ENCODE measurements around the gene SOX6. TPM values are rescaled to one million over a fixed set of nuclear protein-coding genes. Genes with fewer than 3 reads are reported as not detected.

Gene SOX6
- total RNA-seq, 2 experiments from 2014 or later = 0.21 TPM; not detected in 1

GRCh38 chr11:16195651-16196050, 160.7 kb downstream of the SOX6 start:
- no peaks in the 10 kb centered on the region for H3K36me3 Mint-ChIP-seq
- ATAC-seq = no peak
- CTCF ChIA-PET = no interaction called here
- no peak overlapping the region for H3K27ac Mint-ChIP-seq
- H3K4me1 Mint-ChIP-seq = no peaks in the 10 kb centered on the region
- no peak for DNase-seq
- no peaks in the 10 kb centered on the region for H3K27me3 Mint-ChIP-seq
- H3K9me3 Mint-ChIP-seq (ENCODE audit: low read depth) = peaks cover 3% of the 10 kb centered on the region
- H3K4me3 Mint-ChIP-seq = no peak overlapping the region

DNA sequence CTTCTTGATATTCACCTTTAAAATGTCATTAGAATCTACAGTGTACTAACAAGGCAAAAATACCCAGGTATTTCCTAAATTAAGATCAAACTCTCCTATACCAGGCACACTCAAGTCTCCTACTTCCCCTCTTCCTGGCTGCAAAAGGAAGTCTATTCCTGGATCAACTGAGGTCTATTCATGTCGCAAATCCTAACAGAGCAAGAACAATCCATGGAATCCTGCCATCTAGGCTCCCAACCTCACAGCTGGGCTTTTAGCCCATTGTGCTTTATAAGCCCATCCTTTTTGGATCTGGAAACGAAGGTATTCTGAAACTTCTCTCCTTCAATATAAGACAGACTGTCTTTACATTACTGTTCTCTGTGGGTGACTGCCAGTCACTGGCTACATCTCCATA, 161.8 kb downstream of the SOX6 start:
- DNase-seq (no peak), ATAC-seq (no peak)
- no peak overlapping the region for H3K4me3 Mint-ChIP-seq
- H3K9me3 Mint-ChIP-seq (ENCODE audit: low read depth) = peaks cover 3% of the 10 kb centered on the region
- H3K4me1 Mint-ChIP-seq = no peaks in the 10 kb centered on the region
- H3K27me3 Mint-ChIP-seq = no peaks in the 10 kb centered on the region
- no peaks in the 10 kb centered on the region for H3K36me3 Mint-ChIP-seq
- CTCF ChIA-PET = no interaction called here
- H3K27ac Mint-ChIP-seq = no peak overlapping the region

GRCh38 chr11:16193897-16194381, 162.4 kb downstream of the SOX6 start:
- Mint-ChIP-seq H3K27me3 (no peaks in the 10 kb centered on the region), H3K27ac (no peak overlapping the region), H3K4me3 (no peak overlapping the region), H3K9me3 (ENCODE audit: low read depth) (peaks cover 7% of the 10 kb centered on the region), H3K36me3 (no peaks in the 10 kb centered on the region), H3K4me1 (no peaks in the 10 kb centered on the region)
- no peak for ATAC-seq
- CTCF ChIA-PET = no interaction called here
- no peak for DNase-seq

- Mint-ChIP-seq H3K4me1 (no peaks in the 10 kb centered on the region), H3K36me3 (no peaks in the 10 kb centered on the region), H3K27ac (no peak overlapping the region), H3K4me3 (no peak overlapping the region), H3K27me3 (no peaks in the 10 kb centered on the region), H3K9me3 (ENCODE audit: low read depth) (peaks cover 7% of the 10 kb centered on the region)
- DNase-seq (no peak), ATAC-seq (no peak)
- CTCF ChIA-PET = no interaction called here
Observed at GRCh38 chr11:16191868-16192240, 164.5 kb downstream of the SOX6 start.

DNA sequence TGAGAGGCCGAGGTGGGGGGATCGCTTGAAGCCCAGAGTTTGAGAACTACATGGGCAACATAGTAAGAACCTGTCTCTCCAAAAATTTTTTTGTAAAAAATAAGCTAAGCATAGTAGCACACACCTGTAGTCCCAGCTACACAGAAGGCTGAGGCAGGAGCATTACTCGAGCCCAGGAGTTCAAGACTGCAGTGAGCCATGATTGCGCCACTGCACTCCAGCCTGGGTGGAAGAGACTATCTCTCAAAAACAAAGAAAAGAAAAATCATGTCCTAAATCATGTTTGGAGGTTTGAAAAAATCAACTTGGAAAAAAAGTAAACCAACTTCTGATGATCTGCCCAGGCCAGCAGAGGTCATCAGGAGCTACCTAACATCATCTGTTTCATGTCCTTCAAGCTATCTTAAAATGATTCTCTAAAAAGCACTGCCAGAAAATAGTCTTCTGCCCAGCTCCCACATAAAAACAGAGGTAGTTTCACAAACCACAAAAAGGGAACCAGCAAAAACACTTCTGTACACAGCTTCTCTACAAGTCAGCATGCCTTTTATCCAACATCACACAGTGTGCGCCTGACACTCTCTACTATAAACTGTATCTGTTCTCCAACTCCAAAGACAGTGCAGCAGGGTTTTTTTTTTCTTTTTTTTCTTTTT, 165.0 kb downstream of the SOX6 start:
- H3K27ac Mint-ChIP-seq = no peak overlapping the region

DNA sequence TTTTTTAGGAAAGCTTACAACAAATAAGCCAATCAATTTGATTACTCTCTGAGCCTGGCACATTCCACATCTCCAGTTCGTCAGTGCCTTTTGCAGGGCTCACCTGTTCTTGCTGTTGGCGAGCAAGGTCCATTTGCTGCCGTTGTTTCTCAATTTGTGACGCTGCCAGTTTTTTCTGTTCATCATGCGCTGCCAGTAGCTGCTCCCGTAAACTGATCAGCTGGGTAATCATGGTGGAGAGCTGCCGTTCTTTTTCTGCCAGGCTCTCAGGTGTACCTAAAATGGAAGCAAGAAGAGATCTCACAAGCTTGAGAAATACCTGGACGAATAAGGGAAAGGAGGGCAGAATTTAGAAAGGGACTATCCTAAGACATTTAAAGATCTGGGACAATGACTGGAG, 169.7 kb downstream of the SOX6 start:
- H3K4me1 Mint-ChIP-seq = no peaks in the 10 kb centered on the region
- CTCF ChIA-PET = interaction anchor here (0.7 kb wide), 1 partner anchor 1200 kb away, joined by 3 read pairs; no protein-coding TSS in a partner anchor

More for the DNA sequence above, 165.0 kb downstream of the SOX6 start:
- H3K9me3 Mint-ChIP-seq (ENCODE audit: low read depth) = peaks cover 4% of the 10 kb centered on the region
- CTCF ChIA-PET = no interaction called here
- no peaks in the 10 kb centered on the region for H3K36me3 Mint-ChIP-seq
- H3K4me1 Mint-ChIP-seq = no peaks in the 10 kb centered on the region
- H3K27me3 Mint-ChIP-seq = no peaks in the 10 kb centered on the region
- DNase-seq (no peak), ATAC-seq (no peak)
- H3K4me3 Mint-ChIP-seq = no peak overlapping the region

DNA sequence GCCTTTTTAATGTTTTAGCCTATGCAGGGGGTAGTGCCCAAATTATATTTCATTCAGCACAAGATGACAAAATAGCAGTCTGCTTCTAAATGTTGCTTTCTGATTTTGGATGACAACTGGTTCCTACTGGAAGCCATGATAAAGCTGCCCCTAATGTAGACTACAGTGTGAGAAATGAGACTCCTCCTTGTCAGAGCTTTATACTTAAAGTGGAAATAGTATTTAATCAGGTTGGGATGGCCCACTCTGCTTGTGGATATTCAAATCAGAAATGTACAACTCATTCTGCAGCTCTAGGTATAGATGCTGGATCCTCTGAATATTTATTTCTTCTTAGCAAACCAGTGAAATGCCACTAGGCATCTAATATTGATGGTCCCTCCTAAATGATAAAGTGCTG, 171.3 kb downstream of the SOX6 start:
- H3K36me3 Mint-ChIP-seq = no peaks in the 10 kb centered on the region
- no peaks in the 10 kb centered on the region for H3K27me3 Mint-ChIP-seq
- H3K4me3 Mint-ChIP-seq = no peak overlapping the region
- peaks cover 8% of the 10 kb centered on the region for H3K9me3 Mint-ChIP-seq (ENCODE audit: low read depth)
- DNase-seq (no peak), ATAC-seq (no peak)
- H3K27ac Mint-ChIP-seq = no peak overlapping the region
- H3K4me1 Mint-ChIP-seq = no peaks in the 10 kb centered on the region
- CTCF ChIA-PET = no interaction called here

More for the DNA sequence above, 169.7 kb downstream of the SOX6 start:
- Mint-ChIP-seq H3K9me3 (ENCODE audit: low read depth) (peaks cover 8% of the 10 kb centered on the region), H3K4me3 (no peak overlapping the region), H3K27ac (no peak overlapping the region), H3K27me3 (no peaks in the 10 kb centered on the region), H3K36me3 (no peaks in the 10 kb centered on the region)
- DNase-seq (no peak), ATAC-seq (no peak)

GRCh38 chr11:16184588-16184987, 171.8 kb downstream of the SOX6 start:
- CTCF ChIA-PET = no interaction called here
- H3K36me3 Mint-ChIP-seq = no peaks in the 10 kb centered on the region
- DNase-seq (no peak), ATAC-seq (no peak)
- peaks cover 8% of the 10 kb centered on the region for H3K9me3 Mint-ChIP-seq (ENCODE audit: low read depth)
- no peaks in the 10 kb centered on the region for H3K27me3 Mint-ChIP-seq
- H3K27ac Mint-ChIP-seq = no peak overlapping the region
- no peak overlapping the region for H3K4me3 Mint-ChIP-seq
- H3K4me1 Mint-ChIP-seq = no peaks in the 10 kb centered on the region

DNA sequence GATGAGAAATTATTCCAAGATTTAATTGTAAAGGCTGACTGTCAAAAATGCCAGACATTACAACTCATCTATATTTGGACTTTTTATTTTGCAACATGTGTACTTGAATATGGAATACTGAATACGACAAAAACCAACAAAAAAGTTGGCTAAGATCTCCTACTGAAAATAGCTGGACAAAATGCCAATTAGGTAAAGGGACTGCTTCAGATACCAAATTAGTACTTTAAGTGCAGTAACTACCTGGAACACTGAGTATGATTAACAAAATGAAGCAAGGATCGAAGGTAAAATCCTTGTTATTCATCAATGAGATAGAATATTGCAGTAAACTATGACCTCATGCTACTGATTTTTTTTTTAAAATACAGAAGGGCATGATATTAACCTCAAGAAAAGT, 173.8 kb downstream of the SOX6 start:
- no peaks in the 10 kb centered on the region for H3K4me1 Mint-ChIP-seq
- no peak for ATAC-seq
- H3K27ac Mint-ChIP-seq = no peak overlapping the region
- CTCF ChIA-PET = no interaction called here
- peaks cover 4% of the 10 kb centered on the region for H3K9me3 Mint-ChIP-seq (ENCODE audit: low read depth)
- DNase-seq = no peak
- H3K27me3 Mint-ChIP-seq = no peaks in the 10 kb centered on the region
- H3K4me3 Mint-ChIP-seq = no peak overlapping the region
- H3K36me3 Mint-ChIP-seq = no peaks in the 10 kb centered on the region

DNA sequence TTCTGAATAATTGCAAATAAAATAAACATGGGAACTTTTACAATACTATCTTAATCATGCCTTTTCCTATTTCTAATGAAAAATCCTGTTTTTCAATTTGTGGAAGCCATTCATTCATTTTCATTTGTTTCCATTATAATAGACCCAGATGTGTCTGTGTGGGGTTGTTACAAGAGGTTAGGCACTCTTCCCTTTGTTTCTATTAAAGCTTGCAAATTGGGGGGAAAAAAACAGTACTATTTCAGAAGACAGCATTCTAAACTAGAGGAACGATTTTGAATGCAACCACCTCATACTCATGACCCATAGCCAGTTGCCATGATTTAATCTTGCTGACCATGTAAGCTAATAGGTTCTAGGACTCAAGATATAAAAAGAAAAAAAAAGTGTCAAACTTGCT, 175.5 kb downstream of the SOX6 start:
- no peak for ATAC-seq

DNA sequence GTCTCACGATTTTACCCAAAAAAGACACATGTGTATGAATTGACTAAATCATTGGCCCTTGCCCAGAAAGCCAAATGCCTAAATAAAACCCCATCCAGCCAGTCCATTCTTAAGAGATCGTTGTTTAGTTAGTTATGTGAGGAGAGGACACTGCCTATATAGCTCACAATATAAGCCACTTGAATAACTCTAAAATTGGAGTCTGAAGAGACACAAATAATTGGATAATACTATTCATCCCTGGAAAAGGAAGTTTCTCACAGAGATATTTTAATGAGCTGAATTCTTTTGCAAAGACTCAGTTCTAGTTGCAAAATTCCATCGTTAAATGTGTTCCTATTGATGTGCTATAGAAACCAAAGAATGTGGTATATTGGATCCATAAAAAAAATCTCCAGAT, 176.7 kb downstream of the SOX6 start:
- H3K9me3 Mint-ChIP-seq (ENCODE audit: low read depth) = peaks cover 4% of the 10 kb centered on the region
- ATAC-seq (no peak), DNase-seq (no peak)
- H3K4me1 Mint-ChIP-seq = no peaks in the 10 kb centered on the region
- no peak overlapping the region for H3K27ac Mint-ChIP-seq
- no peaks in the 10 kb centered on the region for H3K36me3 Mint-ChIP-seq
- CTCF ChIA-PET = no interaction called here
- no peaks in the 10 kb centered on the region for H3K27me3 Mint-ChIP-seq
- no peak overlapping the region for H3K4me3 Mint-ChIP-seq

More for the DNA sequence above, 175.5 kb downstream of the SOX6 start:
- Mint-ChIP-seq H3K4me1 (no peaks in the 10 kb centered on the region), H3K4me3 (no peak overlapping the region), H3K27ac (no peak overlapping the region), H3K9me3 (ENCODE audit: low read depth) (peaks cover 4% of the 10 kb centered on the region), H3K27me3 (no peaks in the 10 kb centered on the region), H3K36me3 (no peaks in the 10 kb centered on the region)
- no peak for DNase-seq
- CTCF ChIA-PET = no interaction called here

DNA sequence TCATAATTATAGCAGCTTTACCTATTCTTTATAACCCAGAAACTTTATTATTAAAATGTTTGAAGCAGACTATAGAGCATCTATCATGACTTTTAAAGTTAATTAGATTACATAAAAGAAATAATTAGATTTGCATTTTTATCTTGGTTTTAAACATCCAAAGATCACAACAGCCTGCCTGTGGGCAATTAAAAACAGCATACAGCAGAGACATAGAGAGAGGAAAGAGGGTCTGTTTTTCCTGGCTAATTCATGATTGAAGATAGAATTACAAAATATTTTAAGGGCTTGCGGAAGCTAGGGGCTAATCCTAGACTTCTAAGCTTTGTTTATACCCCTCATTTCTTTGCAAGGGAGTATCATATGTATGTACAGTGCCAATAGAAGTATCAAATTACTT, 178.1 kb downstream of the SOX6 start:
- Mint-ChIP-seq H3K4me1 (no peaks in the 10 kb centered on the region), H3K4me3 (no peak overlapping the region), H3K36me3 (no peaks in the 10 kb centered on the region), H3K27ac (no peak overlapping the region), H3K9me3 (ENCODE audit: low read depth) (no peaks in the 10 kb centered on the region), H3K27me3 (no peaks in the 10 kb centered on the region)
- CTCF ChIA-PET = no interaction called here
- ATAC-seq (no peak), DNase-seq (no peak)

DNA sequence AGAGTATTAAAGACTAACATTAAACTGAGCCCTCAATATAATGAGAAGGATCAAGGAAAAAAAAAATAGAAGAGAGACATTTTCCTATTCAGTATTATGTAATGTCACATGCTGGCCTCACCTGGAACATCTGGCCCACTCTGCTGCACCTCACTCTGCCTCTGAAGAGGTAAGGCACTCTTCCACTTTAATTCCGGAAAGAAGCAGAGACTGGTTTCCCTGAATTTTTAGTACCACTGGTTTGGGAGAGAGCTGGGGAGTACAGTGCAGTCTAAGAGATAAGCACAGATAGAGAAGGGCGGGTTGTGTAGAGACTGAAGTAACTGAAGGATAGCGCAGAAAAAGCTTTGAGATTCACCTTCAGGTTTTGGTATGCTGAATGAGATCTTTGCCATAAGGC, 178.7 kb downstream of the SOX6 start:
- H3K27ac Mint-ChIP-seq = no peak overlapping the region
- DNase-seq = no peak
- H3K27me3 Mint-ChIP-seq = no peaks in the 10 kb centered on the region
- H3K4me1 Mint-ChIP-seq = no peaks in the 10 kb centered on the region
- CTCF ChIA-PET = no interaction called here
- no peaks in the 10 kb centered on the region for H3K9me3 Mint-ChIP-seq (ENCODE audit: low read depth)
- no peak for ATAC-seq
- H3K36me3 Mint-ChIP-seq = no peaks in the 10 kb centered on the region
- no peak overlapping the region for H3K4me3 Mint-ChIP-seq

GRCh38 chr11:16173798-16174197, 182.5 kb downstream of the SOX6 start:
- H3K4me3 Mint-ChIP-seq = no peak overlapping the region
- no peaks in the 10 kb centered on the region for H3K27me3 Mint-ChIP-seq
- no peak overlapping the region for H3K27ac Mint-ChIP-seq
- no peaks in the 10 kb centered on the region for H3K36me3 Mint-ChIP-seq
- CTCF ChIA-PET = no interaction called here
- H3K9me3 Mint-ChIP-seq (ENCODE audit: low read depth) = no peaks in the 10 kb centered on the region
- no peak for ATAC-seq
- no peak for DNase-seq
- H3K4me1 Mint-ChIP-seq = no peaks in the 10 kb centered on the region

GRCh38 chr11:16171882-16172281, 184.5 kb downstream of the SOX6 start:
- H3K9me3 Mint-ChIP-seq (ENCODE audit: low read depth) = no peaks in the 10 kb centered on the region
- H3K4me3 Mint-ChIP-seq = no peak overlapping the region
- H3K36me3 Mint-ChIP-seq = no peaks in the 10 kb centered on the region
- no peak for DNase-seq
- H3K27ac Mint-ChIP-seq = no peak overlapping the region
- no peak for ATAC-seq
- CTCF ChIA-PET = no interaction called here
- H3K27me3 Mint-ChIP-seq = no peaks in the 10 kb centered on the region
- H3K4me1 Mint-ChIP-seq = no peaks in the 10 kb centered on the region

Measured in activated CD8-positive, alpha-beta memory T cell treated with anti-CD3 and anti-CD28 coated beads, Interleukin-2, amount 10 ng/mL, durations not matched to agents 7 days and 5 days (primary cell).